ENCODE measurements around the gene RASSF1.

Gene RASSF1

DNA sequence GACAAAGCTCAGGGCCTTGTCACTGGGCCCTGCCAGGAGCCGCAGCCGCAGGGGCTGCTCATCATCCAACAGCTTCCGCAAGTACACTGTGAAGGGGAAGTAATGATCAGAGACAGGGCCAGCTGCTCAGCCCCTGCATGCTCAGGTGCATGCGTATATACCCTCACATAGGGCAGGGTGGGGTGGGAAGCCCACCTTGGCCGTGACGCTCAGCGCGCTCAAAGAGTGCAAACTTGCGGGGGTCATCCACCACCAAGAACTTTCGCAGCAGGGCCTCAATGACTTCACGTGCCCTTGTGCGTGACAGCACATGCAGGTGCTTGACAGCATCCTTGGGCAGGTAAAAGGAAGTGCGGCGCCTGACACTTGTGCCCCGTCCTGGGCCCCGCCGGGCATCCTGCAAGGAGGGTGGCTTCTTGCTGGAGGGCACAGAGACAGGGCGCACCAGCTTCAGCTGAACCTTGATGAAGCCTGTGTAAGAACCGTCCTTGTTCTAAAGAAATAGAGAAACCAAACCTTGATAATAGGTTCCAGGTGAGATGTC lies 9.2 kb downstream of the RASSF1 start:
- TF ChIP-seq, protein P1, sequence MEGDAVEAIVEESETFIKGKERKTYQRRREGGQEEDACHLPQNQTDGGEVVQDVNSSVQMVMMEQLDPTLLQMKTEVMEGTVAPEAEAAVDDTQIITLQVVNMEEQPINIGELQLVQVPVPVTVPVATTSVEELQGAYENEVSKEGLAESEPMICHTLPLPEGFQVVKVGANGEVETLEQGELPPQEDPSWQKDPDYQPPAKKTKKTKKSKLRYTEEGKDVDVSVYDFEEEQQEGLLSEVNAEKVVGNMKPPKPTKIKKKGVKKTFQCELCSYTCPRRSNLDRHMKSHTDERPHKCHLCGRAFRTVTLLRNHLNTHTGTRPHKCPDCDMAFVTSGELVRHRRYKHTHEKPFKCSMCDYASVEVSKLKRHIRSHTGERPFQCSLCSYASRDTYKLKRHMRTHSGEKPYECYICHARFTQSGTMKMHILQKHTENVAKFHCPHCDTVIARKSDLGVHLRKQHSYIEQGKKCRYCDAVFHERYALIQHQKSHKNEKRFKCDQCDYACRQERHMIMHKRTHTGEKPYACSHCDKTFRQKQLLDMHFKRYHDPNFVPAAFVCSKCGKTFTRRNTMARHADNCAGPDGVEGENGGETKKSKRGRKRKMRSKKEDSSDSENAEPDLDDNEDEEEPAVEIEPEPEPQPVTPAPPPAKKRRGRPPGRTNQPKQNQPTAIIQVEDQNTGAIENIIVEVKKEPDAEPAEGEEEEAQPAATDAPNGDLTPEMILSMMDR (IDR thresholded peaks at IDR 0.05; ENCODE audit: low read depth, low read length): no peak
- Histone ChIP-seq H3K4me3 (ENCODE audit: low read depth, low read length) (no peak overlapping the region), H3K36me3 (peaks cover 24% of the 10 kb centered on the region), H3K27me3 (no peaks in the 10 kb centered on the region), H3K9me3 (no peaks in the 10 kb centered on the region), H3K4me1 (no peaks in the 10 kb centered on the region)
- no peak for DNase-seq

DNA sequence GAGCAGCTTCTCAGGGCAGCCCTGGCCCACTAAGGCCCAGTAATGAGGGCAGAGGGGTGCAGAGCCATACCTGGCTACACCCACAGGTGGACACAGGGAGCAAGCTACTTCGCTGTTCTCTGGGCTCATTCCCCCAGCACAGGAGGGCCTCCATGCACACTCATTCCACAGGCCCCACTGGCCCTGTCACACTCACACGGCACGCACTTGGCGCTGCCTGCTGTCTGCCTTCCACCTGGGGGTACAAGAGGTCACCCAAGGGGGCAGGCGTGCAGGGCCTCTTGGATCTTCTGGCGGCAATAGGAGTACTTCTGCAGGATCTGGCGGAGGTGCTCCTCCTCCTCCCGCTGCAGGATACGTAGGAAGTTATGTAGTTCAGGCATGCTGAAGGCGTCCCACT lies 10.3 kb downstream of the RASSF1 start:
- Histone ChIP-seq H3K9me3 (no peaks in the 10 kb centered on the region), H3K36me3 (peaks cover 24% of the 10 kb centered on the region), H3K4me3 (ENCODE audit: low read depth, low read length) (no peak overlapping the region), H3K4me1 (no peaks in the 10 kb centered on the region), H3K27me3 (no peaks in the 10 kb centered on the region)
- DNase-seq: no peak
- TF ChIP-seq, protein P1 (IDR thresholded peaks at IDR 0.05; ENCODE audit: low read depth, low read length): no peak

DNA sequence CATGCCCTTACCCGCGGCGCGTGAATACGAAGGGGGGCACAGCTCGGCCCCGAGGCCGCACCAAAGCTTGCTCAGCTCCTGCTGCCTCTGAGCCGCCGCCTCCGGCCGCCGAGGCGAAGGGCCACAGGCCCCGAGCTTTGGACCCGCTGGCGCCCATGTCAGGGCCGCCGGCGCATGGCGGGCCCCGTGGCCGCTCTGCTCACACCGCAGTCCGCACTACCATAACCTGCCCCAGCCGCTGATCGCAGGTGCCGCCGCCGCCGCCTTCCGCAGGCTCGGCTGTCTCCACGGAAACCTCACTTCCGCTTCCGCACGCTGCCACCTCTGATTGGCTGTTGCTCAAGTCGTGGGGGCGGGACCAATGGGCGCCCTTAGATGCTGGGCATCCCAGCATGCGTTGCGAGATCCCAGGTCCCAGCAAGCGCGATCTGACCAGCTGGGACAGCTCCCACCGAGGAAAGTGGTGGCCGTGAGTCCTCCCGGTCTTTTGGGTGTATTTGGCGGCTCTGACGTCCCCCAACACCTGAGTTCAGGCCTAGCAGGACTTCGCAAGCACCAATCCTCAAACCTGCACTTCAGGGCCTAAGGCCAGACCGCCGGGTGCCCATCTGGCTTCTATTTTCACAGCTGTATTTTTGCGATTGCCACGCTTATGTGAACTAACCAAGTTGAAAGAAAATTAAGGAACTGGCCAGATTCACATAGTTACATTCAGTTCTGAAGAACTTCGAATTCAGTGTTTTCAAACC lies 12.5 kb downstream of the RASSF1 start, which contains the start of gene TUSC2:
Gene TUSC2 (minus strand): TSS at position 281 of the 749 bp plus-strand sequence. CDS start 124 bp downstream, at position 157.
- no peaks in the 10 kb centered on the region for H3K4me1 ChIP-seq
- peak within 1 kb of the TSS; percentile 77 for H3K4me3 ChIP-seq (ENCODE audit: low read depth, low read length)
- peak; percentile 92 for DNase-seq
- H3K27me3 ChIP-seq: no peaks in the 10 kb centered on the region
- H3K36me3 ChIP-seq: peaks cover 24% of the 10 kb centered on the region
- H3K9me3 ChIP-seq: no peaks in the 10 kb centered on the region
- TF ChIP-seq, protein P1 (IDR thresholded peaks at IDR 0.05; ENCODE audit: low read depth, low read length): no peak

DNA sequence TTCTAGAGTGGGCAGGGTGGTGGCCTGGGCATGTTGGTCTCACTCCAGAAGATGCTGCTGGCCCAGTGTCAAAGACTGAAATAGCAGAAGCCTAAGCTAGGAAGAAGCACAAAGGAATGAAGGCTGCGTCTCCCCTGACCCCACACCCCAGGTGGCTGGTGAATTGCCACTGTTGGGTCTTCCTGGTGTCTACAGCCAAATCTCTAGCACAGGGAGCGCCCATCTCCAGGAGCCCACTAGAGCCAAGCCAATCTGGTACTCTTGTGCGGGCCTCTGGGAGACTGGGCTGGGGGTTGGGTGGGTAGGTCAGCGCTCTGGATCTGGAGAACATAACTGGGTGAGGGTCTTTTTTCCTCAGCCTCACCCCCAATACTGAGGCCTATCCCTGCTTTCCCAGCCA lies 13.5 kb downstream of the RASSF1 start:
- TF ChIP-seq, protein P1 (IDR thresholded peaks at IDR 0.05; ENCODE audit: low read depth, low read length): no peak
- H3K4me3 ChIP-seq (ENCODE audit: low read depth, low read length): peak overlapping the region; percentile 77
- H3K36me3 ChIP-seq: peaks cover 22% of the 10 kb centered on the region
- no peaks in the 10 kb centered on the region for H3K27me3 ChIP-seq
- no peak for DNase-seq
- H3K9me3 ChIP-seq: no peaks in the 10 kb centered on the region
- no peaks in the 10 kb centered on the region for H3K4me1 ChIP-seq

DNA sequence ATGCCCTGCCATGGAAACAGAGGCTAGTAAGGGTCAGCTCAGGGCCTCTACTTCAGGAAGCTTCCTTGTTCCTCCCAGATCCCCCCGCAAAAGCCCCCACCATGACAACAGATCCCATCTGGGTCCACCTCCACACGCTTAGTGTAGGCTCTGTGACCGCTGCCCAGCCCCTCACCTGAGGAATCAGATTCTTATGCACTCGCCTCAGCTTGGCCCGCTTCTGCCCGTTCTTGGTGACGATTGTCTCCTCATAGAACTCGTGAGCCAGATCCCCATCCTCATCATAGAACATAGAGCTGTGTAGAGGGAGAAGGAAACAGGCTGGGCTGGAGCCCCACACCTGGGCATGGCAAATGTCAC lies 14.5 kb downstream of the RASSF1 start:
- Histone ChIP-seq H3K27me3 (no peaks in the 10 kb centered on the region), H3K36me3 (peaks cover 12% of the 10 kb centered on the region), H3K9me3 (no peaks in the 10 kb centered on the region), H3K4me1 (peaks cover 3% of the 10 kb centered on the region; the same call in 1 of the 2 replicates), H3K4me3 (ENCODE audit: low read depth, low read length) (no peak overlapping the region)
- TF ChIP-seq, protein P1 (IDR thresholded peaks at IDR 0.05; ENCODE audit: low read depth, low read length): no peak
- no peak for DNase-seq

Measured in BE2C (cell line).